OCI-LY1 (cell line): ENCODE results near the gene EPYC.

Experiments used
- H2AFZ ChIP-seq: fragments of 200-600 bp; sonication (generic), shearing (Covaris generic); 2 replicates; pipeline ENCODE4 v1.6.0; 2014; ENCODE audit warnings: antibody characterized with exemption, mild to moderate bottlenecking, low read length
- H3F3A ChIP-seq: fragments of 200-600 bp; sonication (generic), shearing (Covaris generic); 2 replicates; pipeline ENCODE4 v1.6.0; 2014; ENCODE audit warnings: mild to moderate bottlenecking, antibody characterized with exemption, low read length, moderate library complexity; ENCODE audit not compliant: insufficient read depth
- H3K27ac ChIP-seq: fragments of 200-600 bp; sonication (generic); 2 replicates; pipeline ENCODE4 v1.5.1; 2014; ENCODE audit warnings: low read length, mixed run types, mild to moderate bottlenecking, low read depth; ENCODE audit not compliant: poor library complexity, severe bottlenecking
- H3K27me3 ChIP-seq: fragments of 200-600 bp; sonication (generic); 2 replicates; pipeline ENCODE4 v1.6.0; 2014; ENCODE audit warnings: antibody characterized with exemption, mild to moderate bottlenecking, low read length, moderate library complexity; ENCODE audit not compliant: insufficient read depth
- H3K36me3 ChIP-seq: fragments of 200-600 bp; sonication (generic); 2 replicates; pipeline ENCODE4 v1.6.1; 2014; ENCODE audit warnings: mild to moderate bottlenecking, antibody characterized with exemption, low read length, moderate library complexity, mixed read lengths; ENCODE audit not compliant: insufficient read depth
- H3K4me1 ChIP-seq: fragments of 200-600 bp; sonication (generic); 2 replicates; pipeline ENCODE4 v1.5.1; 2014; ENCODE audit warnings: mild to moderate bottlenecking, low read length, moderate library complexity; ENCODE audit not compliant: insufficient read depth, severe bottlenecking
- H3K4me2 ChIP-seq: fragments of 200-600 bp; sonication (generic), shearing (Covaris generic); 2 replicates; pipeline ENCODE4 v1.6.1; 2014; ENCODE audit warnings: low read length
- H3K4me3 ChIP-seq: fragments of 200-600 bp; sonication (generic); 2 replicates; pipeline ENCODE4 v1.5.1; 2014; ENCODE audit warnings: low read length, low read depth, mild to moderate bottlenecking, mixed read lengths; ENCODE audit not compliant: poor library complexity, severe bottlenecking
- H3K79me2 ChIP-seq: fragments of 200-600 bp; shearing (Covaris generic); 2 replicates; pipeline ENCODE4 v1.6.1; 2016; ENCODE audit warnings: mixed run types, low read length, mixed read lengths; ENCODE audit not compliant: insufficient read depth
- H3K9ac ChIP-seq: fragments of 200-600 bp; sonication (generic), shearing (Covaris generic); 2 replicates; pipeline ENCODE4 v1.6.1; 2014; ENCODE audit warnings: mild to moderate bottlenecking, low read length, mixed read lengths
- H3K9me2 ChIP-seq: fragments of 200-600 bp; sonication (generic), shearing (Covaris generic); 2 replicates; pipeline ENCODE4 v1.6.1; 2014; ENCODE audit warnings: low read depth, mild to moderate bottlenecking, low read length, mixed read lengths
- H3K9me3 ChIP-seq: fragments of 200-600 bp; shearing (Covaris generic); 2 replicates; pipeline ENCODE4 v1.6.1; 2014; ENCODE audit warnings: low read length, mixed read lengths
- H4K20me1 ChIP-seq: fragments of 200-600 bp; sonication (generic), shearing (Covaris generic); 2 replicates; pipeline ENCODE4 v1.6.0; 2016; ENCODE audit warnings: mild to moderate bottlenecking, low read length; ENCODE audit not compliant: insufficient read depth
- EZH2 ChIP-seq: fragments of 200-600 bp; sonication (generic), shearing (Covaris generic); IDR thresholded peaks from 2 replicates; pipeline ENCODE4 v1.8.0; 2017; ENCODE audit warnings: borderline replicate concordance, mixed run types, mild to moderate bottlenecking, antibody characterized with exemption, low read length, moderate library complexity, mixed read lengths
- TF ChIP-seq, protein P1 (sequence below): fragments of 200-600 bp; sonication (generic), shearing (Covaris generic); IDR thresholded peaks from 2 replicates; pipeline ENCODE4 v1.5.1; 2017; ENCODE audit warnings: mild to moderate bottlenecking, antibody characterized with exemption, low read length, moderate library complexity, mixed read lengths

Gene EPYC, protein sequence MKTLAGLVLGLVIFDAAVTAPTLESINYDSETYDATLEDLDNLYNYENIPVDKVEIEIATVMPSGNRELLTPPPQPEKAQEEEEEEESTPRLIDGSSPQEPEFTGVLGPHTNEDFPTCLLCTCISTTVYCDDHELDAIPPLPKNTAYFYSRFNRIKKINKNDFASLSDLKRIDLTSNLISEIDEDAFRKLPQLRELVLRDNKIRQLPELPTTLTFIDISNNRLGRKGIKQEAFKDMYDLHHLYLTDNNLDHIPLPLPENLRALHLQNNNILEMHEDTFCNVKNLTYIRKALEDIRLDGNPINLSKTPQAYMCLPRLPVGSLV

GRCh38 chr12:91004872-91005271, at the start of gene EPYC:
TSS of gene EPYC (minus strand) at chr12:91004972. CDS start at chr12:91002565, 2,407 bp downstream.
- no peaks in the 10 kb centered on the region for H3K9me2 ChIP-seq
- no peak within 1 kb of the TSS for H2AFZ ChIP-seq
- TF ChIP-seq, protein P1, sequence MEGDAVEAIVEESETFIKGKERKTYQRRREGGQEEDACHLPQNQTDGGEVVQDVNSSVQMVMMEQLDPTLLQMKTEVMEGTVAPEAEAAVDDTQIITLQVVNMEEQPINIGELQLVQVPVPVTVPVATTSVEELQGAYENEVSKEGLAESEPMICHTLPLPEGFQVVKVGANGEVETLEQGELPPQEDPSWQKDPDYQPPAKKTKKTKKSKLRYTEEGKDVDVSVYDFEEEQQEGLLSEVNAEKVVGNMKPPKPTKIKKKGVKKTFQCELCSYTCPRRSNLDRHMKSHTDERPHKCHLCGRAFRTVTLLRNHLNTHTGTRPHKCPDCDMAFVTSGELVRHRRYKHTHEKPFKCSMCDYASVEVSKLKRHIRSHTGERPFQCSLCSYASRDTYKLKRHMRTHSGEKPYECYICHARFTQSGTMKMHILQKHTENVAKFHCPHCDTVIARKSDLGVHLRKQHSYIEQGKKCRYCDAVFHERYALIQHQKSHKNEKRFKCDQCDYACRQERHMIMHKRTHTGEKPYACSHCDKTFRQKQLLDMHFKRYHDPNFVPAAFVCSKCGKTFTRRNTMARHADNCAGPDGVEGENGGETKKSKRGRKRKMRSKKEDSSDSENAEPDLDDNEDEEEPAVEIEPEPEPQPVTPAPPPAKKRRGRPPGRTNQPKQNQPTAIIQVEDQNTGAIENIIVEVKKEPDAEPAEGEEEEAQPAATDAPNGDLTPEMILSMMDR = no peak
- no peak for TF ChIP-seq EZH2
- H3K4me2 ChIP-seq = no peak within 1 kb of the TSS
- no peaks in the 10 kb centered on the region for H3K27me3 ChIP-seq
- H3K4me1 ChIP-seq = no peaks in the 10 kb centered on the region
- H3K9ac ChIP-seq = no peak within 1 kb of the TSS
- no peaks in the 10 kb centered on the region for H3F3A ChIP-seq
- H3K27ac ChIP-seq = no peak within 1 kb of the TSS
- H3K9me3 ChIP-seq = no peaks in the 10 kb centered on the region
- H3K79me2 ChIP-seq = no peaks in the 10 kb centered on the region
- H3K4me3 ChIP-seq = no peak within 1 kb of the TSS
- no peaks in the 10 kb centered on the region for H4K20me1 ChIP-seq
- no peaks in the 10 kb centered on the region for H3K36me3 ChIP-seq

GRCh38 chr12:91053951-91054715, 49.4 kb upstream of the EPYC start:
- Histone ChIP-seq H3K27ac (no peak overlapping the region), H3K27me3 (no peaks in the 10 kb centered on the region)
- no peak for TF ChIP-seq EZH2
- TF ChIP-seq, protein P1 = no peak

DNA sequence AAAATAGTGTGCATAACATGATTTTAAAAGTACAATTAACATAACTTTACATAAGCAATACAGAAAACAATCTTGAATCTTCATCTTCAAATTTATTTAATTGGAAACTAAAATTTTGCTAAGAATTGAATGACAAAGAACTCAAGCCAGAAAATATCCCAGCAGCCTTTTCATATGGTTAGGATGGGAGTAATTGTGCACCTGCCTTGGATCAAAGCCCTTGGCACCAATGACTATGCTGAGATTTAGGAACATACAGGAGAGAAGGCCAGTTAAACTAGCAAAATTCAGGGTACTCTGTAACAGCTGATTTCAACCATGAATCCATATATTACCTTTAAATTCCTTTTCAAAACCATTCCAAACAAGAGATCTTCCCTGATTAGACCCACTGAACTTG, 47.3 kb upstream of the EPYC start:
- no peak overlapping the region for H3K4me3 ChIP-seq
- no peaks in the 10 kb centered on the region for H3K36me3 ChIP-seq
- H3K27ac ChIP-seq = no peak overlapping the region
- H2AFZ ChIP-seq = no peak overlapping the region
- H4K20me1 ChIP-seq = no peaks in the 10 kb centered on the region
- H3K4me1 ChIP-seq = no peaks in the 10 kb centered on the region
- no peak overlapping the region for H3K9ac ChIP-seq
- no peaks in the 10 kb centered on the region for H3K9me3 ChIP-seq
- H3F3A ChIP-seq = no peaks in the 10 kb centered on the region
- H3K9me2 ChIP-seq = no peaks in the 10 kb centered on the region
- no peak overlapping the region for H3K4me2 ChIP-seq
- no peaks in the 10 kb centered on the region for H3K79me2 ChIP-seq
- H3K27me3 ChIP-seq = no peaks in the 10 kb centered on the region
- TF ChIP-seq EZH2 = no peak
- TF ChIP-seq, protein P1 = no peak

More at GRCh38 chr12:91053951-91054715, 49.4 kb upstream of the EPYC start:
- Histone ChIP-seq H3K4me3 (no peak overlapping the region), H3K4me2 (no peak overlapping the region), H3K36me3 (no peaks in the 10 kb centered on the region), H3K9ac (no peak overlapping the region), H3F3A (no peaks in the 10 kb centered on the region), H3K9me3 (no peaks in the 10 kb centered on the region), H2AFZ (no peak overlapping the region), H3K9me2 (no peaks in the 10 kb centered on the region), H4K20me1 (no peaks in the 10 kb centered on the region), H3K4me1 (no peaks in the 10 kb centered on the region), H3K79me2 (no peaks in the 10 kb centered on the region)
